Measurements from ENCODE around the gene CDC7.
A peak's percentile ranks its signal among the peaks of the same experiment; 100 is the strongest.

Gene CDC7

GRCh38 chr1:91501523-91501851 lies 836 bp downstream of the CDC7 start:
- Histone ChIP-seq H3K4me1 (ENCODE audit: control insufficient read depth, insufficient read depth, low read length) (no peaks in the 10 kb centered on the region), H3K27ac (ENCODE audit: extremely low read depth, low read depth, low read length) (peak overlapping the region; percentile 94), H3K36me3 (ENCODE audit: control insufficient read depth in 2 of 2, insufficient read depth in 1 of 2, low read length in 2 of 2) (peaks cover 4 to 15% of the 10 kb centered on the region in 2 experiments; a peak in 2 of 3 replicates), H3K4me3 (ENCODE audit: low read depth, low read length) (peak overlapping the region; percentile 80), H3K9me3 (ENCODE audit: control insufficient read depth, insufficient read depth, low read depth, low read length) (no peaks in the 10 kb centered on the region)
- POLR2A ChIA-PET: interaction anchor here (0.6 to 2.0 kb wide), 5 partner anchors 97 to 1576 kb away, joined by 3 to 16 read pairs (median 3); partner anchors contain the start of gene HFM1
- CTCF ChIA-PET: interaction anchor here (0.7 to 2.8 kb wide), 10 partner anchors 11 to 809 kb away, joined by 3 to 21 read pairs (median 4); no protein-coding TSS in a partner anchor
- TF ChIP-seq, protein P1, sequence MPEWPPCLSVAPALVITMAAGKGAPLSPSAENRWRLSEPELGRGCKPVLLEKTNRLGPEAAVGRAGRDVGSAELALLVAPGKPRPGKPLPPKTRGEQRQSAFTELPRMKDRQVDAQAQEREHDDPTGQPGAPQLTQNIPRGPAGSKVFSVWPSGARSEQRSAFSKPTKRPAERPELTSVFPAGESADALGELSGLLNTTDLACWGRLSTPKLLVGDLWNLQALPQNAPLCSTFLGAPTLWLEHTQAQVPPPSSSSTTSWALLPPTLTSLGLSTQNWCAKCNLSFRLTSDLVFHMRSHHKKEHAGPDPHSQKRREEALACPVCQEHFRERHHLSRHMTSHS (tag by site-specific recombination; IDR thresholded peaks at IDR 0.05): no peak
- TF ChIP-seq, protein P2, sequence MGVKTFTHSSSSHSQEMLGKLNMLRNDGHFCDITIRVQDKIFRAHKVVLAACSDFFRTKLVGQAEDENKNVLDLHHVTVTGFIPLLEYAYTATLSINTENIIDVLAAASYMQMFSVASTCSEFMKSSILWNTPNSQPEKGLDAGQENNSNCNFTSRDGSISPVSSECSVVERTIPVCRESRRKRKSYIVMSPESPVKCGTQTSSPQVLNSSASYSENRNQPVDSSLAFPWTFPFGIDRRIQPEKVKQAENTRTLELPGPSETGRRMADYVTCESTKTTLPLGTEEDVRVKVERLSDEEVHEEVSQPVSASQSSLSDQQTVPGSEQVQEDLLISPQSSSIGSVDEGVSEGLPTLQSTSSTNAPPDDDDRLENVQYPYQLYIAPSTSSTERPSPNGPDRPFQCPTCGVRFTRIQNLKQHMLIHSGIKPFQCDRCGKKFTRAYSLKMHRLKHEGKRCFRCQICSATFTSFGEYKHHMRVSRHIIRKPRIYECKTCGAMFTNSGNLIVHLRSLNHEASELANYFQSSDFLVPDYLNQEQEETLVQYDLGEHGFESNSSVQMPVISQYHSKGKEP (tag by site-specific recombination; IDR thresholded peaks at IDR 0.05): no peak
- TF ChIP-seq PBX3 (CRISPR knock-in tag; IDR thresholded peaks at IDR 0.05) (no peak), ZNF391 (tag by site-specific recombination; IDR thresholded peaks at IDR 0.05; ENCODE audit: borderline replicate concordance, low read depth) (no peak), YY1 (tag by site-specific recombination; IDR thresholded peaks at IDR 0.05) (no peak), ZFP69B (tag by site-specific recombination; IDR thresholded peaks at IDR 0.05) (no peak), ZNF112 (tag by site-specific recombination; IDR thresholded peaks at IDR 0.05) (no peak), ZNF660 (tag by site-specific recombination; IDR thresholded peaks at IDR 0.05) (peak; percentile 75), SETDB1 (IDR thresholded peaks at IDR 0.05; ENCODE audit: insufficient read length, low read length) (no peak), SALL2 (tag by site-specific recombination; IDR thresholded peaks at IDR 0.05; ENCODE audit: borderline replicate concordance) (no peak), ZSCAN5A (tag by site-specific recombination; IDR thresholded peaks at IDR 0.05) (no peak), HOXD13 (CRISPR knock-in tag; IDR thresholded peaks at IDR 0.05; ENCODE audit: borderline replicate concordance) (no peak), BCL11A (tag by site-specific recombination; IDR thresholded peaks at IDR 0.05; ENCODE audit: low read depth) (no peak), ZFP41 (tag by site-specific recombination; IDR thresholded peaks at IDR 0.05; ENCODE audit: borderline replicate concordance) (no peak), ZNF501 (tag by site-specific recombination; IDR thresholded peaks at IDR 0.05) (no peak), ZBTB21 (tag by site-specific recombination; IDR thresholded peaks at IDR 0.05) (no peak), ZNF404 (tag by site-specific recombination; IDR thresholded peaks at IDR 0.05) (no peak), ZNF394 (tag by site-specific recombination; IDR thresholded peaks at IDR 0.05; ENCODE audit: borderline replicate concordance) (no peak), EGR2 (tag by site-specific recombination; IDR thresholded peaks at IDR 0.05; ENCODE audit: low read depth) (no peak), ZNF670 (tag by site-specific recombination; IDR thresholded peaks at IDR 0.05; ENCODE audit: low read depth) (no peak), ZNF560 (tag by site-specific recombination; IDR thresholded peaks at IDR 0.05; ENCODE audit: borderline replicate concordance) (no peak), ZNF221 (tag by site-specific recombination; IDR thresholded peaks at IDR 0.05; ENCODE audit: borderline replicate concordance) (no peak)
- TF ChIP-seq, protein P3, sequence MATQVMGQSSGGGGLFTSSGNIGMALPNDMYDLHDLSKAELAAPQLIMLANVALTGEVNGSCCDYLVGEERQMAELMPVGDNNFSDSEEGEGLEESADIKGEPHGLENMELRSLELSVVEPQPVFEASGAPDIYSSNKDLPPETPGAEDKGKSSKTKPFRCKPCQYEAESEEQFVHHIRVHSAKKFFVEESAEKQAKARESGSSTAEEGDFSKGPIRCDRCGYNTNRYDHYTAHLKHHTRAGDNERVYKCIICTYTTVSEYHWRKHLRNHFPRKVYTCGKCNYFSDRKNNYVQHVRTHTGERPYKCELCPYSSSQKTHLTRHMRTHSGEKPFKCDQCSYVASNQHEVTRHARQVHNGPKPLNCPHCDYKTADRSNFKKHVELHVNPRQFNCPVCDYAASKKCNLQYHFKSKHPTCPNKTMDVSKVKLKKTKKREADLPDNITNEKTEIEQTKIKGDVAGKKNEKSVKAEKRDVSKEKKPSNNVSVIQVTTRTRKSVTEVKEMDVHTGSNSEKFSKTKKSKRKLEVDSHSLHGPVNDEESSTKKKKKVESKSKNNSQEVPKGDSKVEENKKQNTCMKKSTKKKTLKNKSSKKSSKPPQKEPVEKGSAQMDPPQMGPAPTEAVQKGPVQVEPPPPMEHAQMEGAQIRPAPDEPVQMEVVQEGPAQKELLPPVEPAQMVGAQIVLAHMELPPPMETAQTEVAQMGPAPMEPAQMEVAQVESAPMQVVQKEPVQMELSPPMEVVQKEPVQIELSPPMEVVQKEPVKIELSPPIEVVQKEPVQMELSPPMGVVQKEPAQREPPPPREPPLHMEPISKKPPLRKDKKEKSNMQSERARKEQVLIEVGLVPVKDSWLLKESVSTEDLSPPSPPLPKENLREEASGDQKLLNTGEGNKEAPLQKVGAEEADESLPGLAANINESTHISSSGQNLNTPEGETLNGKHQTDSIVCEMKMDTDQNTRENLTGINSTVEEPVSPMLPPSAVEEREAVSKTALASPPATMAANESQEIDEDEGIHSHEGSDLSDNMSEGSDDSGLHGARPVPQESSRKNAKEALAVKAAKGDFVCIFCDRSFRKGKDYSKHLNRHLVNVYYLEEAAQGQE (tag by site-specific recombination; IDR thresholded peaks at IDR 0.05): no peak
- TF ChIP-seq, protein P4, sequence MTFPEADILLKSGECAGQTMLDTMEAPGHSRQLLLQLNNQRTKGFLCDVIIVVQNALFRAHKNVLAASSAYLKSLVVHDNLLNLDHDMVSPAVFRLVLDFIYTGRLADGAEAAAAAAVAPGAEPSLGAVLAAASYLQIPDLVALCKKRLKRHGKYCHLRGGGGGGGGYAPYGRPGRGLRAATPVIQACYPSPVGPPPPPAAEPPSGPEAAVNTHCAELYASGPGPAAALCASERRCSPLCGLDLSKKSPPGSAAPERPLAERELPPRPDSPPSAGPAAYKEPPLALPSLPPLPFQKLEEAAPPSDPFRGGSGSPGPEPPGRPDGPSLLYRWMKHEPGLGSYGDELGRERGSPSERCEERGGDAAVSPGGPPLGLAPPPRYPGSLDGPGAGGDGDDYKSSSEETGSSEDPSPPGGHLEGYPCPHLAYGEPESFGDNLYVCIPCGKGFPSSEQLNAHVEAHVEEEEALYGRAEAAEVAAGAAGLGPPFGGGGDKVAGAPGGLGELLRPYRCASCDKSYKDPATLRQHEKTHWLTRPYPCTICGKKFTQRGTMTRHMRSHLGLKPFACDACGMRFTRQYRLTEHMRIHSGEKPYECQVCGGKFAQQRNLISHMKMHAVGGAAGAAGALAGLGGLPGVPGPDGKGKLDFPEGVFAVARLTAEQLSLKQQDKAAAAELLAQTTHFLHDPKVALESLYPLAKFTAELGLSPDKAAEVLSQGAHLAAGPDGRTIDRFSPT (tag by site-specific recombination; IDR thresholded peaks at IDR 0.05): no peak
- TF ChIP-seq, protein P5, sequence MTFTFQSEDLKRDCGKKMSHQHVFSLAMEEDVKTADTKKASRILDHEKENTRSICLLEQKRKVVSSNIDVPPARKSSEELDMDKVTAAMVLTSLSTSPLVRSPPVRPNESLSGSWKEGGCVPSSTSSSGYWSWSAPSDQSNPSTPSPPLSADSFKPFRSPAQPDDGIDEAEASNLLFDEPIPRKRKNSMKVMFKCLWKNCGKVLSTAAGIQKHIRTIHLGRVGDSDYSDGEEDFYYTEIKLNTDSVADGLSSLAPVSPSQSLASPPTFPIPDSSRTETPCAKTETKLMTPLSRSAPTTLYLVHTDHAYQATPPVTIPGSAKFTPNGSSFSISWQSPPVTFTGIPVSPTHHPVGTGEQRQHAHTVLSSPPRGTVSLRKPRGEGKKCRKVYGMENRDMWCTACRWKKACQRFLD (tag by site-specific recombination; IDR thresholded peaks at IDR 0.05): no peak

All from HEK293 (cell line).